Prostate gland (tissue), 2 donors: Measurements from ENCODE around the gene DNAH6.

Source experiments
- POLR2A ChIP-seq: fragments of 450-650 bp; IDR thresholded peaks from one replicate; pipeline ENCODE4 v1.6.1; 2016; ENCODE audit warnings: antibody characterized with exemption, mild to moderate bottlenecking
- POLR2AphosphoS5 ChIP-seq: sonication (generic); formaldehyde crosslinking; IDR thresholded peaks from one replicate; pipeline ENCODE4 v1.6.1; 2017; ENCODE audit warnings: antibody characterized with exemption
- TF ChIP-seq, protein P1 (sequence below), 4 experiments: fragments of 200-600 bp in 2 of 4; fragments of 450-650 bp in 2 of 4; sonication (generic) in 2 of 4; IDR thresholded peaks; 1 replicate in 3 of 4; 2 replicates in 1 of 4; pipeline ENCODE4 v1.5.1; 2016 to 2019; ENCODE audit warnings: antibody characterized with exemption in 4 of 4, mild to moderate bottlenecking in 2 of 4, moderate library complexity in 2 of 4

DNA sequence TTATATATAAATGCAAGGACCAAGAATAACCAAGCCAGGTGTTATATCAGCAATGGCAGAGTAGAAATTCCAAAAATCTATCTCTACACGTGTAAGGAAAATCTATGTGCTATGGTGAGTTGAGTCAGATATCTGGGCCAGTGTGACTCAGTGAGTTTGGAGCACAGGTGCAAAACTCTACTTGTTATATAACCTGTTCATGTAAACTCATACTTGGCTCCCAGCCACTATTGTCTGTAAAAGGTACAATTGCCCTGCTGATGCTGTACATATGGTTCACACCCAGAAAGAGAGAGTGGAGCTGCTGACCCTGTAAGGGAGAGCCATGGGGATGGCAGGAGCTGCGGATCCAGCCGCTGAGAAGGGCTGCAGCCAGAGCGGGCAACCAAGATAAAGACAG is 252.5 kb downstream of the DNAH6 start:
- TF ChIP-seq, protein P1, sequence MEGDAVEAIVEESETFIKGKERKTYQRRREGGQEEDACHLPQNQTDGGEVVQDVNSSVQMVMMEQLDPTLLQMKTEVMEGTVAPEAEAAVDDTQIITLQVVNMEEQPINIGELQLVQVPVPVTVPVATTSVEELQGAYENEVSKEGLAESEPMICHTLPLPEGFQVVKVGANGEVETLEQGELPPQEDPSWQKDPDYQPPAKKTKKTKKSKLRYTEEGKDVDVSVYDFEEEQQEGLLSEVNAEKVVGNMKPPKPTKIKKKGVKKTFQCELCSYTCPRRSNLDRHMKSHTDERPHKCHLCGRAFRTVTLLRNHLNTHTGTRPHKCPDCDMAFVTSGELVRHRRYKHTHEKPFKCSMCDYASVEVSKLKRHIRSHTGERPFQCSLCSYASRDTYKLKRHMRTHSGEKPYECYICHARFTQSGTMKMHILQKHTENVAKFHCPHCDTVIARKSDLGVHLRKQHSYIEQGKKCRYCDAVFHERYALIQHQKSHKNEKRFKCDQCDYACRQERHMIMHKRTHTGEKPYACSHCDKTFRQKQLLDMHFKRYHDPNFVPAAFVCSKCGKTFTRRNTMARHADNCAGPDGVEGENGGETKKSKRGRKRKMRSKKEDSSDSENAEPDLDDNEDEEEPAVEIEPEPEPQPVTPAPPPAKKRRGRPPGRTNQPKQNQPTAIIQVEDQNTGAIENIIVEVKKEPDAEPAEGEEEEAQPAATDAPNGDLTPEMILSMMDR (IDR thresholded peaks at IDR 0.05) = no peak
- TF ChIP-seq POLR2AphosphoS5 (no peak), POLR2A (no peak)
